Measurements from ENCODE around the gene TEX13C.

DNA sequence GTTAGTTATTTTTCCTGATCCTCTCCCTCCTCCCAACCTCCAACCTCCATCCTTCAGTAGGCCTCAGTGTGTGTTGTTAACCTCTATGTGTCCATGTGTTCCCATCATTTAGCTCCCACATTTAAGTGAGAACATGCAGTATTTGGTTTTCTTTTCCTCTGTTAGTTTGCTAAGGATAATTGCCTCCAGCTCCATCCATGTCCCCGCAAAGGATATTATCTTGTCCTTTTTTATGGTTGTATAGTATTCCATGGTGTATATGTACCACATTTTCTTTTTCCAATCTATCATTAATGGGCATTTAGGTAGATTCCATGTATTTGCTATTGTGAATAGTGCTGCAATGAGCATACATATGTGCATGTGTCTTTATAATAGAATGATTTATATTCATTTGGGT, 54.5 kb downstream of the TEX13C start:
- TF ChIP-seq CTCF (IDR thresholded peaks at IDR 0.05): no peak
- TF ChIP-seq POLR2A (IDR thresholded peaks at IDR 0.05): no peak

Measured in body of pancreas (tissue), 4 donors.